Kidney (tissue), 14 donors: ENCODE measurements around the gene VTI1A. TPM values are rescaled to one million over a fixed set of nuclear protein-coding genes. Genes with fewer than 3 reads are reported as not detected.

ENCODE experiments used
- DNase-seq, 5 donors: peaks; one replicate each; pipeline ENCODE4 v3.0.0-alpha.2; 2013 to 2020
- FAIRE-seq: peaks from 2 replicates; lab custom pipeline; 2012; peaks lifted over from hg19 to GRCh38; lab: Jason Lieb, UNC
- H3K27ac ChIP-seq, 2 donors: one replicate each; pipeline ENCODE4 v1.7.0; 2013; ENCODE audit warnings: low read depth in 2 of 2, low read length in 2 of 2, inconsistent platforms in 1 of 2
- H3K27me3 ChIP-seq: one replicate; pipeline ENCODE4 v1.7.1; 2013; ENCODE audit warnings: low read length, inconsistent platforms; ENCODE audit not compliant: control insufficient read depth, insufficient read depth
- H3K36me3 ChIP-seq, 3 donors: one replicate each; pipeline versions ENCODE4 v1.7.0 to v1.7.1; 2013; ENCODE audit warnings: low read length in 3 of 3, control low read depth in 1 of 3, inconsistent platforms in 1 of 3; ENCODE audit not compliant: insufficient read depth in 3 of 3, control insufficient read depth in 2 of 3
- H3K4me1 ChIP-seq, 3 donors: one replicate each; pipeline versions ENCODE4 v1.7.0 to v1.7.1; 2013; ENCODE audit warnings: low read length in 3 of 3, inconsistent platforms in 1 of 3, low read depth in 1 of 3; ENCODE audit not compliant: control insufficient read depth in 2 of 3, insufficient read depth in 2 of 3
- H3K4me3 ChIP-seq, 3 donors: one replicate each; pipeline versions ENCODE4 v1.7.0 to v1.8.1; 2013; ENCODE audit warnings: low read length in 3 of 3, control low read depth in 1 of 3, inconsistent platforms in 1 of 3
- H3K9ac ChIP-seq, 3 donors: one replicate each; pipeline versions ENCODE4 v1.7.0 to v1.7.1; 2013; ENCODE audit warnings: low read length in 3 of 3, control low read depth in 1 of 3, inconsistent platforms in 1 of 3
- H3K9me3 ChIP-seq, 3 donors: one replicate each; pipeline versions ENCODE4 v1.7.0 to v1.7.1; 2013; ENCODE audit warnings: low read length in 3 of 3, control low read depth in 1 of 3, inconsistent platforms in 1 of 3; ENCODE audit not compliant: control insufficient read depth in 2 of 3, insufficient read depth in 1 of 3
- CTCF ChIP-seq: IDR thresholded peaks from 3 replicates; pipeline ENCODE4 v1.5.1; 2012; ENCODE audit warnings: mild to moderate bottlenecking, moderate library complexity, borderline replicate concordance; ENCODE audit not compliant: insufficient read depth; ENCODE audit errors: extremely low read depth
- intact Hi-C: fragments of 100-400 bp; cut with DNase I; formaldehyde crosslinking; loops from one replicate; pipeline ENCODE4 v1.11.1; 2022
- polyA plus RNA-seq: library from polyadenylated mRNA; stranded (reverse); fragments of 350-450 nt; fragmentation: Illumina TruSeq; extraction: RNeasy Lipid Tissue Mini Kit (QIAGEN cat#74804); gene quantifications from one replicate; pipeline ENCODE4 v1.2.3, GENCODE V29; 2014; ENCODE audit warnings: low read depth, low replicate concordance; ENCODE audit not compliant: insufficient read depth
- total RNA-seq: library from RNA; stranded (reverse); fragmentation: NEBNext Ultra II Directional; extraction: Animal tissue kit (Norgen Biotek cat#: 25700); gene quantifications from one replicate; pipeline ENCODE4 v1.2.1, GENCODE V29; 2021
- donor health status: control.
- donor health status: control.
- donor health status: control.
- donor health status: control.
- donor health status: control.
- donor health status: DM: yes; HTN: yes; CAD: no.
- donor health status: Normal renal cell carcinoma (clear cell type).

The VTI1A gene
- total and polyA plus RNA-seq, 2 donors from 2014 or later: 9.2 to 41.8 TPM

DNA sequence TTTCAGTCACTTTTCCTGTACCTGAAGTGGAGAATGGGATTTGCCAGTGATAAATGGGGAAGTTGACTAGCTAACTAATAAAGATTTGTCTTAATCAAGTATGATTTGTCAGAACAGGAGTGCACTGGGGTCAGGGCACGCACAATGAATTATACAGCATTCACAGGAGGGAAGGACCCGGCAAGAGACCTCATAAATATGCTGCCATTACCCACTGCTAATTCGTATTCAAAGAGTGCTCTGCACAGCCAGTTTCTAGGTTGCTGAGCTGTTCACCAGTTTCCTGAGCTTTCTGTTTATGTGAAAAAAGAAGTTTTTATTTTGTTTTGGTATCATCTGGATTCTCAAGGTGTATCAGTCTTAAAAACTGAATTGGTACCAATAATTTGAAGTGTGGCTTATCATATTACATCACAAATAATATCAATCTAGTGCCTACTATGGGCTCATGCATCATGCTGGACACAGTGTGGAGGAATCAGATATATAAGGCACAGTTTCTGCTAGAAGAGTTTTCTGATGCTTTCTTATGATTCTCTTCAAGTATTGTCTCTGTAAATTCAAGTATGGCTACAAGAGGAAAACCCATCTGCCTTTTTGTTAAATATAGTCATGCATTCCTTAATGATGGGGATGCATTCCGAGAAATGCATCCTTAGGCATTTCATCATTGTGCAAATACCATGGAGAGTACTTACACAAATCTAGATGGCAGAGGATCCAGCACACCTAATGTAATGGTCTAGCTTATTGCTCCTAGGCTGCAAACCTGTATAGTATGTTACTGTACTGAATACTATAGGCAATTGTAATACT, 202.2 kb downstream of the VTI1A start:
- Histone ChIP-seq H3K4me3 (no peak overlapping the region), H3K9ac (no peak overlapping the region), H3K27ac (no peak overlapping the region), H3K4me1 (no peaks in the 10 kb centered on the region), H3K27me3 (no peaks in the 10 kb centered on the region), H3K9me3 (no peaks in the 10 kb centered on the region), H3K36me3 (no peaks in the 10 kb centered on the region)
- intact Hi-C loops: no loop called here
- no peak for TF ChIP-seq CTCF
- FAIRE-seq (no peak), DNase-seq (peak in 2 of 5 donors; percentile 8 to 12)

GRCh38 chr10:112649822-112650152, 202.8 kb downstream of the VTI1A start:
- no peaks in the 10 kb centered on the region for H3K36me3 ChIP-seq
- H3K27ac ChIP-seq: no peak overlapping the region
- no peak overlapping the region for H3K4me3 ChIP-seq
- intact Hi-C loops: no loop called here
- no peak overlapping the region for H3K9ac ChIP-seq
- no peaks in the 10 kb centered on the region for H3K9me3 ChIP-seq
- TF ChIP-seq CTCF: no peak
- DNase-seq (no peak), FAIRE-seq (no peak)
- H3K27me3 ChIP-seq: no peaks in the 10 kb centered on the region
- H3K4me1 ChIP-seq: no peaks in the 10 kb centered on the region

- Histone ChIP-seq H3K27me3 (no peaks in the 10 kb centered on the region), H3K9ac (no peak overlapping the region), H3K36me3 (no peaks in the 10 kb centered on the region), H3K9me3 (no peaks in the 10 kb centered on the region), H3K4me3 (no peak overlapping the region), H3K27ac (no peak overlapping the region), H3K4me1 (peaks cover 0 to under 1% (median 0%) of the 10 kb centered on the region in 3 donors)
- intact Hi-C loops: no loop called here
- DNase-seq: no peak
- TF ChIP-seq CTCF: no peak
- no peak for FAIRE-seq
These were observed 203.6 kb downstream of the VTI1A start for GRCh38 chr10:112650588-112651030.
